Left ventricle myocardium inferior (tissue), 1 donor: ENCODE data around the gene TARM1. TPM values are rescaled to one million over a fixed set of nuclear protein-coding genes. Genes with fewer than 3 reads are reported as not detected.
A peak's percentile ranks its signal among the peaks of the same experiment; 100 is the strongest.
"Not testable (repeated sequence)": the region's sequence is repeated elsewhere in the genome, so short reads cannot be mapped to it uniquely, and the experiment has no call there.

Source experiments
- DNase-seq: peaks from one replicate; pipeline ENCODE4 v3.0.0-alpha.2; 2020
- H3K27ac ChIP-seq: fragments of 200-600 bp; replicated peaks from 2 replicates; pipeline ENCODE4 v1.8.0; 2021
- H3K27me3 ChIP-seq: fragments of 200-600 bp; 2 replicates; pipeline ENCODE4 v1.8.0; 2021; ENCODE audit warnings: low read depth
- H3K36me3 ChIP-seq: fragments of 200-600 bp; 2 replicates; pipeline ENCODE4 v1.8.0; 2021
- H3K4me1 ChIP-seq: fragments of 200-600 bp; 2 replicates; pipeline ENCODE4 v1.8.0; 2021
- H3K4me3 ChIP-seq: fragments of 200-600 bp; 2 replicates; pipeline ENCODE4 v1.8.0; 2021; ENCODE audit warnings: mild to moderate bottlenecking, moderate library complexity
- H3K9me3 ChIP-seq: fragments of 200-600 bp; replicated peaks from 2 replicates; pipeline ENCODE4 v1.8.0; 2021
- intact Hi-C: fragments of 100-400 bp; cut with micrococcal nuclease; formaldehyde crosslinking; loops from one replicate; pipeline ENCODE4 v1.11.0; 2022
- total RNA-seq: library from RNA; stranded (reverse); fragmentation: NEBNext Ultra II Directional; extraction: Animal tissue kit (Norgen Biotek cat#: 25700); gene quantifications from one replicate; pipeline ENCODE4 v1.2.1, GENCODE V29; 2021
- TF ChIP-seq, protein P1 (sequence below): fragments of 200-600 bp; IDR thresholded peaks from 2 replicates; pipeline ENCODE4 v1.8.0; 2021; ENCODE audit warnings: antibody characterized with exemption, mild to moderate bottlenecking, borderline replicate concordance
- donor health status: DM: no; HTN: yes; CAD: no; lungs with severe emphysema.

The TARM1 gene
- total RNA-seq, 1 donor from 2014 or later: not detected

- Histone ChIP-seq H3K4me1 (peaks cover 27% of the 10 kb centered on the region), H3K27ac (no peak overlapping the region), H3K9me3 (no peaks in the 10 kb centered on the region), H3K4me3 (no peak overlapping the region), H3K27me3 (no peaks in the 10 kb centered on the region), H3K36me3 (peaks cover 61% of the 10 kb centered on the region)
- intact Hi-C loops: no loop called here
- DNase-seq: no peak
- TF ChIP-seq, protein P1, sequence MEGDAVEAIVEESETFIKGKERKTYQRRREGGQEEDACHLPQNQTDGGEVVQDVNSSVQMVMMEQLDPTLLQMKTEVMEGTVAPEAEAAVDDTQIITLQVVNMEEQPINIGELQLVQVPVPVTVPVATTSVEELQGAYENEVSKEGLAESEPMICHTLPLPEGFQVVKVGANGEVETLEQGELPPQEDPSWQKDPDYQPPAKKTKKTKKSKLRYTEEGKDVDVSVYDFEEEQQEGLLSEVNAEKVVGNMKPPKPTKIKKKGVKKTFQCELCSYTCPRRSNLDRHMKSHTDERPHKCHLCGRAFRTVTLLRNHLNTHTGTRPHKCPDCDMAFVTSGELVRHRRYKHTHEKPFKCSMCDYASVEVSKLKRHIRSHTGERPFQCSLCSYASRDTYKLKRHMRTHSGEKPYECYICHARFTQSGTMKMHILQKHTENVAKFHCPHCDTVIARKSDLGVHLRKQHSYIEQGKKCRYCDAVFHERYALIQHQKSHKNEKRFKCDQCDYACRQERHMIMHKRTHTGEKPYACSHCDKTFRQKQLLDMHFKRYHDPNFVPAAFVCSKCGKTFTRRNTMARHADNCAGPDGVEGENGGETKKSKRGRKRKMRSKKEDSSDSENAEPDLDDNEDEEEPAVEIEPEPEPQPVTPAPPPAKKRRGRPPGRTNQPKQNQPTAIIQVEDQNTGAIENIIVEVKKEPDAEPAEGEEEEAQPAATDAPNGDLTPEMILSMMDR: no peak
These were observed 24.6 kb upstream of the TARM1 start for GRCh38 chr19:54105796-54106195.

DNA sequence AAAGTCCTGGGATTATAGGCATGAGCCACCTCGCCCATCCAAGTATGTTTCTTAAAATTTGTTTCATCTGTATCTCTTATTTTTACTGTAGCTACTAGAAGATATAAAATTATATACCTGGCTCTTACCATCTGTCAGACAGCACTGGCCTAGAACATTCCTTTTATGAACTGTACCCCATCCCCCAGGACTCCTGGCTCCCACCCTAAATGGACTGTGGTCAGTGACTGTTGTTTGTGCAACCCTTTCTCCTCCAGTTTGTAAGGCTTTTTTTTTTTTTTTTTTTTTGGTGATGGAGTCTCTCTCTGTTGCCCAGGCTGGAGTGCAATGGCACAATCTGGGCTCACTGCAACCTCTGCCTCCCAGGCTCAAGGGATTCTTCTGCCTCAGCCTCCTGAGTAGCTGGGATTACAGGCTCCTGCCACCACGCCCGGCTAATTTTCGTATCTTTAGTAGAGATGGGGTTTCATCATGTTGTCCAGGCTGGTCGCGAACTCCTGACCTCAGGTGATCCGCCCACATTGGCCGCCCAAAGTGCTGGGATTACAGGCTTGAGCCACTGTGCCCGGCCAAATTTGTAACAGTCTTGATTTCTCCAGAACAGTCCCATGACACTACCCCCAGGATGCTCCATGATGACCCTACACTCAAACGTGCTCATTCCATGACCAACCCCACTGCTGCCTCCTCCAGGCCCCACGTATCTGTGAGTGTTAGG is 24.0 kb upstream of the TARM1 start:
- intact Hi-C loops: no loop called here
- DNase-seq: no peak
- H3K4me3 ChIP-seq: no peak overlapping the region
- no peak overlapping the region for H3K27ac ChIP-seq
- TF ChIP-seq, protein P1: no peak
- H3K4me1 ChIP-seq: peaks cover 27% of the 10 kb centered on the region
- H3K27me3 ChIP-seq: no peaks in the 10 kb centered on the region
- H3K36me3 ChIP-seq: peaks cover 55% of the 10 kb centered on the region
- H3K9me3 ChIP-seq: no peaks in the 10 kb centered on the region

- TF ChIP-seq, protein P1: no peak
- no peaks in the 10 kb centered on the region for H3K9me3 ChIP-seq
- H3K4me1 ChIP-seq: peaks cover 27% of the 10 kb centered on the region
- peaks cover 29% of the 10 kb centered on the region for H3K36me3 ChIP-seq
- peak; percentile 98 for DNase-seq
- H3K27ac ChIP-seq: peak within 1 kb of the TSS; percentile 86
- peak within 1 kb of the TSS; percentile 91 for H3K4me3 ChIP-seq
- intact Hi-C loops: no loop called here
- H3K27me3 ChIP-seq: peaks cover 15% of the 10 kb centered on the region
These were observed 21.4 kb upstream of the TARM1 start, which contains the start of gene NDUFA3 for GRCh38 chr19:54102421-54103169. NDUFA3 (plus strand) TSS chr19:54102855; CDS start chr19:54102879, 24 bp downstream.

DNA sequence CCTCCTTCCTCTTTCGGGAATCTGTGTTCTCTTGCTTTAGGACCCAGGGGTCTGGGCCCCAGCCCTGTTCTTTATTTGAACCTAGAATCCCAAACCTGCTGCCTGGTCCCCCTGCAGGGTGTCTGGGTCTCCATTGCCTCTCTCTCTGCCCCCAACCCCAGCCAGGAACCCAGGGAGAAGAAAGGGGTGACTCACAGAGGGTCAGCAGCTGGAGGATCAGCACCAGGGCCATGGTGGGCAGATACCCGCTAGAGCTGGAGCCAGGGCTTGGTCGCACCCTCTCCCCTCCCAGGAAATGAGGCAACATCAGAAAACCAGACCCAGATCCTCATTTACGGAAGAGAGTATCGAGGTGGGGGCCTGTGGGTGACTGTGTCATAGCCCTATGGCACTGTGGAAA is 19.4 kb upstream of the TARM1 start, which contains the start of gene OSCAR:
OSCAR (minus strand) TSS at position 243 of the 400 bp plus-strand sequence; CDS start at position 232, 11 bp downstream.
- DNase-seq: no peak
- intact Hi-C loops: no loop called here
- Histone ChIP-seq H3K27ac (no peak within 1 kb of the TSS), H3K4me1 (peaks cover 32% of the 10 kb centered on the region), H3K9me3 (no peaks in the 10 kb centered on the region), H3K4me3 (no peak within 1 kb of the TSS), H3K27me3 (peaks cover 32% of the 10 kb centered on the region), H3K36me3 (peaks cover 9% of the 10 kb centered on the region)
- TF ChIP-seq, protein P1: no peak

DNA sequence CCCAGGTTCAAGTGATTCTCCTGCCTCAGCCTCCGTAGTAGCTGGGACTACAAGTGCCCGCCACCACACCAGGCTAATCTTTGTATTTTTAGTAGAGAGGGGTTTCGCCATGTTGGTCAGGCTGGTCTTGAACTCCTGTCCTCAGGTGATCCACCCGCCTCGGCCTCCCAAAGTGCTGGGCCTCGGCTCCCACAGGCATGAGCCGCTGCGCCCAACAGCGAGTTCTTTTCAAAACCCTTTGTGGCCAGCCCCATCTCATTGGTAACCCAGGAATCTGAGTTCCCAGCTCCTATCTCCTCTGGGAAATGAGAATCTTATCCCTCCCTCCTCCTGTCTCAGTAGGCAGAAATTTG is 18.7 kb upstream of the TARM1 start:
- H3K9me3 ChIP-seq, intact Hi-C loops, DNase-seq, H3K36me3 ChIP-seq, H3K4me3 ChIP-seq, H3K27ac ChIP-seq: not testable (repeated sequence)
- Histone ChIP-seq H3K27me3 (peaks cover 39% of the 10 kb centered on the region), H3K4me1 (peaks cover 33% of the 10 kb centered on the region)
